Thoracic aorta (tissue), 2 donors: Measurements from ENCODE around the gene PSD. TPM values are rescaled to one million over a fixed set of nuclear protein-coding genes. Genes with fewer than 3 reads are reported as not detected.

ENCODE experiments used
- ATAC-seq: fragments of 150-250 bp; one replicate; pipeline ENCODE4 v1.8.0; 2017; ENCODE audit warnings: low read depth; ENCODE audit not compliant: insufficient number of reproducible peaks, low FRiP score
- DNase-seq: peaks from one replicate; pipeline ENCODE4 v3.0.0-alpha.2; 2020; ENCODE audit warnings: low spot score
- H3K27ac ChIP-seq, 2 donors: fragments of 200-600 bp; sonication (generic); 1 replicate in 1 of 2; 2 replicates in 1 of 2; pipeline ENCODE4 v1.5.1; 2016; ENCODE audit warnings: mild to moderate bottlenecking in 2 of 2, moderate library complexity in 2 of 2
- H3K27me3 ChIP-seq: fragments of 200-600 bp; sonication (generic); replicated peaks from 2 replicates; pipeline ENCODE4 v1.6.0; 2016; ENCODE audit warnings: mild to moderate bottlenecking; ENCODE audit not compliant: insufficient read depth
- H3K36me3 ChIP-seq: fragments of 200-600 bp; sonication (generic); one replicate; pipeline ENCODE4 v1.5.1; 2016
- H3K4me1 ChIP-seq, 2 donors: fragments of 200-600 bp; sonication (generic); 1 replicate in 1 of 2; 2 replicates in 1 of 2; pipeline versions ENCODE4 v1.5.1 to v1.6.0; 2016; ENCODE audit warnings: low read depth in 2 of 2, mild to moderate bottlenecking in 1 of 2; ENCODE audit not compliant: control insufficient read depth in 1 of 2
- H3K4me3 ChIP-seq: fragments of 200-600 bp; sonication (generic); 2 replicates; pipeline ENCODE4 v1.5.1; 2016; ENCODE audit warnings: mild to moderate bottlenecking
- H3K9me3 ChIP-seq: fragments of 200-600 bp; sonication (generic); 2 replicates; pipeline ENCODE4 v1.5.1; 2016
- total RNA-seq, 2 donors: library from RNA; depleted of rRNA; stranded (reverse); fragments of >200 nt; gene quantifications; one replicate each; pipeline versions ENCODE4 v1.1.0 to v1.2.3, GENCODE V29; 2016
- TF ChIP-seq, protein P1 (sequence below): fragments of 200-600 bp; sonication (generic); IDR thresholded peaks from one replicate; pipeline ENCODE4 v1.5.1; 2019; ENCODE audit warnings: antibody characterized with exemption

PSD gene
- total RNA-seq, 2 donors from 2014 or later, result 0.21 TPM; not detected in 1

- peak overlapping the region; percentile 87 for H3K4me3 ChIP-seq
- TF ChIP-seq, protein P1, sequence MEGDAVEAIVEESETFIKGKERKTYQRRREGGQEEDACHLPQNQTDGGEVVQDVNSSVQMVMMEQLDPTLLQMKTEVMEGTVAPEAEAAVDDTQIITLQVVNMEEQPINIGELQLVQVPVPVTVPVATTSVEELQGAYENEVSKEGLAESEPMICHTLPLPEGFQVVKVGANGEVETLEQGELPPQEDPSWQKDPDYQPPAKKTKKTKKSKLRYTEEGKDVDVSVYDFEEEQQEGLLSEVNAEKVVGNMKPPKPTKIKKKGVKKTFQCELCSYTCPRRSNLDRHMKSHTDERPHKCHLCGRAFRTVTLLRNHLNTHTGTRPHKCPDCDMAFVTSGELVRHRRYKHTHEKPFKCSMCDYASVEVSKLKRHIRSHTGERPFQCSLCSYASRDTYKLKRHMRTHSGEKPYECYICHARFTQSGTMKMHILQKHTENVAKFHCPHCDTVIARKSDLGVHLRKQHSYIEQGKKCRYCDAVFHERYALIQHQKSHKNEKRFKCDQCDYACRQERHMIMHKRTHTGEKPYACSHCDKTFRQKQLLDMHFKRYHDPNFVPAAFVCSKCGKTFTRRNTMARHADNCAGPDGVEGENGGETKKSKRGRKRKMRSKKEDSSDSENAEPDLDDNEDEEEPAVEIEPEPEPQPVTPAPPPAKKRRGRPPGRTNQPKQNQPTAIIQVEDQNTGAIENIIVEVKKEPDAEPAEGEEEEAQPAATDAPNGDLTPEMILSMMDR, result no peak
- peaks cover 2% of the 10 kb centered on the region for H3K36me3 ChIP-seq
- no peaks in the 10 kb centered on the region for H3K27me3 ChIP-seq
- DNase-seq (no peak), ATAC-seq (no peak)
- no peaks in the 10 kb centered on the region for H3K9me3 ChIP-seq
- peaks cover 15 to 34% of the 10 kb centered on the region in 2 donors for H3K4me1 ChIP-seq
- H3K27ac ChIP-seq, result peak overlapping the region; percentile 92 to 96
These were observed 22.3 kb downstream of the PSD start for GRCh38 chr10:102396317-102396650.

DNA sequence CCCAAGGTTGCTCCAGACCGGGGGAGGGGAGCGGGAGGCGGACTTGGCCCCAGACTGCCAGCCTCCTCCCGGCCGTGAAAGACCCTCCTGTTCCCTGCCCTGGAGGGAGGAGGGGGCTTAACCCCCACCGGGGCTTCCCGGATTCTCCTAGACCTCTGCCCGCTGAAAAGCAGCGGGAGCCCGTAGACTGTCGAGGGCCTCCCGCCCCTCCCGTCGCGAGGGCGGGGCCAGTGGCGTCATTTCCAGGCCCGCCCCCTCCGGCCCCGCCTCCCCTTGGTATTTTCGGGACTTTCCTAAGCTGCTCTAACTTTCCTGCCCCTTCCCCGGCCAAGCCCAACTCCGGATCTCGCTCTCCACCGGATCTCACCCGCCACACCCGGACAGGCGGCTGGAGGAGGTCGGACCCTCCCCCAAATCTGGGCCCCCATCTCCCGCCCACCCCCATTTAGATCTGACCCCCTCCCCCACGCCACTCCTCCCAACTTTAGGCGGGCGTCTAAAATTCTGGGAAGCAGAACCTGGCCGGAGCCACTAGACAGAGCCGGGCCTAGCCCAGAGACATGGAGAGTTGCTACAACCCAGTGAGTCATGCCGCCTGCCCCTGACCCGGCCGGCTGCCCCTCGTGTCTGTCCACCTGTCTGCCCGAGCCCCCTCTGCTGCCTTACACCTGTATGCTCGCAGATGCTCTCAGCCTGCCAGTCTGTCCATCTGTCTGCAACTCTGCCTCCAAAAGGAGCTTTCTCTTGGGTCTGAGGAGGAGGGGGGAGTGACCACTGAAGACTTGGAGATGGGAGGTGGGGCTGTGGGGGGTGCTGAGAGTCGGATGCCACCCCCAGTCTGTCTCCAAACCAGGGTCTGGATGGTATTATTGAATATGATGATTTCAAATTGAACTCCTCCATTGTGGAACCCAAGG is 22.9 kb downstream of the PSD start, which contains the start of gene NFKB2:
TSS of gene NFKB2 (plus strand) at position 306 of the 917 bp plus-strand sequence. CDS start at position 561, 255 bp downstream.
- TF ChIP-seq, protein P1, result no peak
- no peaks in the 10 kb centered on the region for H3K27me3 ChIP-seq
- H3K4me3 ChIP-seq, result peak within 1 kb of the TSS; percentile 87
- H3K27ac ChIP-seq, result peak within 1 kb of the TSS; percentile 92 to 96
- DNase-seq, result peak; percentile 40
- H3K4me1 ChIP-seq, result peaks cover 15 to 34% of the 10 kb centered on the region in 2 donors
- no peaks in the 10 kb centered on the region for H3K9me3 ChIP-seq
- H3K36me3 ChIP-seq, result no peaks in the 10 kb centered on the region
- ATAC-seq, result peak; percentile 62

- TF ChIP-seq, protein P1, result no peak
- no peak for ATAC-seq
- no peak for DNase-seq
- peak overlapping the region; percentile 87 for H3K4me3 ChIP-seq
- peak overlapping the region; percentile 92 to 96 for H3K27ac ChIP-seq
- no peaks in the 10 kb centered on the region for H3K27me3 ChIP-seq
- H3K36me3 ChIP-seq, result no peaks in the 10 kb centered on the region
- H3K4me1 ChIP-seq, result peaks cover 15 to 31% of the 10 kb centered on the region in 2 donors
- H3K9me3 ChIP-seq, result no peaks in the 10 kb centered on the region
These were observed 23.7 kb downstream of the PSD start for GRCh38 chr10:102394801-102395399.

DNA sequence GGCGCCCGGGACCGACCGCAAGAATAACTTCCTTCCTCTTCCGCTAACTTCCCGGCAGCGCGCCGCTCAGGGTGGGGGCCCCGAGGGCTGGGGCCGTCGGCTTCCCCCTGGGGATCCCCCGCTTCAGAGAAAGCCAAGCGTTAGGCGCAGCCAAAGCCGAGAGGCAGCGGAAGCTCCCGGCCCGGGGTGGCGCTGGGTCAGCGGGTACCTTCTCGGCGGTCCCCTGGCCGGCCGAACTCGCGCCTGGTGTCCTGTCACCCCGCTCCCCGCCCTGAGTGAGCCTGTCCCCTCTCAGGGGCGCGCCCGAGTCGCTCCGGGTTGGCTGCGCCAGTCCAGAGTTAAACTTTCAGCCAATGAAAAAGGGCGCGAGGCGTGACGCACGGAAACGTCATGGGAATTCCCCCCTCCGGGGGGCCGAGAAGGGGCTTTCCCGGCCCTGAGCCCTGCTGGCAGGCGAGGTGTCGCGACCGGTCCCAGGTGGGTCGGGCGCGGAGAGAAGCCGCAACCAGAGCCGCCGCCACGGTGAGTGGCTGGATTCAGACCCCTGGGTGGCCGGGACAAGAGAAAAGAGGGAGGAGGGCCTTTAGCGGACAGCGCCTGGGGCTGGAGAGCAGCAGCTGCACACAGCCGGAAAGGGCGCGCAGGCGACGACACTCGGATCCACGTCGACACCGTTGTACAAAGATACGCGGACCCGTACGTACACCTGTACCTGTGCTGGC is 24.3 kb downstream of the PSD start:
- DNase-seq (peak; percentile 75), ATAC-seq (peak; percentile 61)
- peaks cover 12 to 27% of the 10 kb centered on the region in 2 donors for H3K4me1 ChIP-seq
- H3K4me3 ChIP-seq, result peak overlapping the region; percentile 87
- no peaks in the 10 kb centered on the region for H3K36me3 ChIP-seq
- peak overlapping the region; percentile 92 to 96 for H3K27ac ChIP-seq
- H3K9me3 ChIP-seq, result no peaks in the 10 kb centered on the region
- TF ChIP-seq, protein P1, result peak; percentile 91
- H3K27me3 ChIP-seq, result no peaks in the 10 kb centered on the region
